Sigmoid colon (tissue), 7 donors: Measurements from ENCODE around the gene PDCL3. TPM values are rescaled to one million over a fixed set of nuclear protein-coding genes. Genes with fewer than 3 reads are reported as not detected.

ENCODE experiments used
- DNase-seq: peaks from one replicate; pipeline ENCODE4 v3.0.0-alpha.2; 2019
- H3K27ac ChIP-seq, 4 donors: fragments of 200-600 bp; sonication (generic); one replicate each; pipeline ENCODE4 v1.5.1; 2016 to 2019; ENCODE audit warnings: mild to moderate bottlenecking in 1 of 4
- H3K27me3 ChIP-seq, 3 donors: fragments of 200-600 bp; sonication (generic); one replicate each; pipeline ENCODE4 v1.5.1; 2019; ENCODE audit warnings: mild to moderate bottlenecking in 1 of 3
- H3K36me3 ChIP-seq, 4 donors: fragments of 200-600 bp; sonication (generic); one replicate each; pipeline ENCODE4 v1.5.1; 2016 to 2019
- H3K4me1 ChIP-seq, 4 donors: fragments of 200-600 bp; sonication (generic); one replicate each; pipeline ENCODE4 v1.5.1; 2017 to 2019
- H3K4me3 ChIP-seq, 4 donors: fragments of 200-600 bp; sonication (generic); one replicate each; pipeline ENCODE4 v1.5.1; 2017 to 2019; ENCODE audit warnings: mild to moderate bottlenecking in 2 of 4, moderate library complexity in 1 of 4
- H3K9me3 ChIP-seq, 4 donors: fragments of 200-600 bp in 3 of 4; sonication (generic) in 3 of 4; one replicate each; pipeline versions ENCODE4 v1.5.1 to v1.6.1; 2013 to 2019
- CTCF ChIP-seq, 4 experiments: fragments of 450-650 bp in 3 of 4; fragments of 200-600 bp in 1 of 4; IDR thresholded peaks; one replicate each; pipeline ENCODE4 v1.5.1; 2016 to 2019; ENCODE audit warnings: antibody characterized with exemption in 4 of 4, mild to moderate bottlenecking in 3 of 4, moderate library complexity in 2 of 4
- EP300 ChIP-seq, 4 donors: sonication (generic); formaldehyde crosslinking; IDR thresholded peaks; one replicate each; pipeline ENCODE4 v1.6.1; 2017; ENCODE audit warnings: antibody characterized with exemption in 4 of 4
- POLR2A ChIP-seq, 2 donors: fragments of 450-650 bp; IDR thresholded peaks; one replicate each; pipeline ENCODE4 v1.6.1; 2016; ENCODE audit warnings: antibody characterized with exemption in 2 of 2, mild to moderate bottlenecking in 2 of 2, moderate library complexity in 2 of 2
- POLR2AphosphoS5 ChIP-seq, 4 donors: sonication (generic); formaldehyde crosslinking; IDR thresholded peaks; one replicate each; pipeline ENCODE4 v1.6.1; 2017; ENCODE audit warnings: antibody characterized with exemption in 4 of 4
- WGBS, 2 donors: extraction: QIAGEN DNeasy Blood & Tissue Kit; methylation state at CpG; one replicate each; pipeline ENCODE4 v1.1.7; 2013; 5-methylcytosine and 5-hydroxymethylcytosine counted together
- intact Hi-C: fragments of 100-400 bp; cut with DNase I; formaldehyde crosslinking; loops from one replicate; pipeline ENCODE4 v1.15.1; 2023
- polyA plus RNA-seq, 3 donors: library from polyadenylated mRNA; stranded (reverse); fragments of 200-250 nt; gene quantifications; one replicate each; pipeline ENCODE4 v1.2.3, GENCODE V29; 2013
- total RNA-seq, 4 donors: library from RNA; depleted of rRNA; stranded (reverse); fragments of >200 nt; gene quantifications; one replicate each; pipeline ENCODE4 v1.1.0, GENCODE V29; 2016
- donor health status: healthy with polysubstance abuse.
- donor health status: Bipolar disorder and iron deficiency.
- donor health status: healthy.

Gene PDCL3
- total and polyA plus RNA-seq, 7 donors: 23.5 to 41.3 (median 32.9) TPM

GRCh38 chr2:100563407-100564247 is 834 bp downstream of the PDCL3 start:
- DNase-seq: peak; percentile 64
- Histone ChIP-seq H3K4me3 (peak overlapping the region; percentile 70 to 87 (median 74)), H3K36me3 (peaks cover 0 to 26% (median 4%) of the 10 kb centered on the region in 4 donors), H3K4me1 (peaks cover 0 to 30% (median 26%) of the 10 kb centered on the region in 4 donors), H3K9me3 (no peaks in the 10 kb centered on the region), H3K27ac (peak overlapping the region; percentile 85 to 92 (median 90)), H3K27me3 (no peaks in the 10 kb centered on the region)
- 15 to 26% methylated on average over 24 of the region's 24 CpGs for WGBS, 2 donors
- TF ChIP-seq POLR2A (IDR thresholded peaks at IDR 0.05): no peak
- intact Hi-C loops: loop anchor here (2.0 kb wide), 2 partner anchors 109 to 137 kb away; no protein-coding TSS in a partner anchor

- Histone ChIP-seq H3K27me3 (no peaks in the 10 kb centered on the region), H3K36me3 (peaks cover 0 to 80% (median 22%) of the 10 kb centered on the region in 4 donors), H3K4me3 (no peak overlapping the region), H3K4me1 (peaks cover 0 to 18% (median 14%) of the 10 kb centered on the region in 4 donors), H3K9me3 (no peaks in the 10 kb centered on the region), H3K27ac (no peak overlapping the region)
- intact Hi-C loops: no loop called here
- TF ChIP-seq CTCF (IDR thresholded peaks at IDR 0.05) (no peak), EP300 (IDR thresholded peaks at IDR 0.05) (no peak), POLR2A (IDR thresholded peaks at IDR 0.05) (no peak), POLR2AphosphoS5 (IDR thresholded peaks at IDR 0.05) (no peak)
- no peak for DNase-seq
- WGBS, 2 donors: 84 to 85% methylated on average over 6 of the region's 6 CpGs
Measured at GRCh38 chr2:100568989-100569388, 6.2 kb downstream of the PDCL3 start.

- H3K36me3 ChIP-seq: peaks cover 0 to 97% (median 33%) of the 10 kb centered on the region in 4 donors
- H3K27ac ChIP-seq: no peak overlapping the region
- no peaks in the 10 kb centered on the region for H3K27me3 ChIP-seq
- no peak for DNase-seq
- intact Hi-C loops: no loop called here
- no peak for TF ChIP-seq POLR2A (IDR thresholded peaks at IDR 0.05)
- TF ChIP-seq EP300 (IDR thresholded peaks at IDR 0.05): no peak
- no peak for TF ChIP-seq POLR2AphosphoS5 (IDR thresholded peaks at IDR 0.05)
- TF ChIP-seq CTCF (IDR thresholded peaks at IDR 0.05): no peak
- no peaks in the 10 kb centered on the region for H3K9me3 ChIP-seq
- peaks cover 0 to 6% (median 5%) of the 10 kb centered on the region in 4 donors for H3K4me1 ChIP-seq
- 73 to 82% methylated on average over 9 of the region's 9 CpGs for WGBS, 2 donors
- no peak overlapping the region for H3K4me3 ChIP-seq
Measured at GRCh38 chr2:100571668-100572067, 8.9 kb downstream of the PDCL3 start.

GRCh38 chr2:100577777-100578176 is 15.0 kb downstream of the PDCL3 start:
- Histone ChIP-seq H3K9me3 (no peaks in the 10 kb centered on the region), H3K27me3 (no peaks in the 10 kb centered on the region), H3K36me3 (peaks cover 0 to 50% (median 11%) of the 10 kb centered on the region in 4 donors), H3K27ac (no peak overlapping the region), H3K4me3 (no peak overlapping the region), H3K4me1 (no peaks in the 10 kb centered on the region)
- no peak for TF ChIP-seq CTCF (IDR thresholded peaks at IDR 0.05)
- TF ChIP-seq POLR2AphosphoS5 (IDR thresholded peaks at IDR 0.05): no peak
- no peak for TF ChIP-seq POLR2A (IDR thresholded peaks at IDR 0.05)
- TF ChIP-seq EP300 (IDR thresholded peaks at IDR 0.05): no peak
- no peak for DNase-seq
- WGBS, 2 donors: 77 to 85% methylated on average over 3 of the region's 3 CpGs
- intact Hi-C loops: no loop called here
